H9 (cell line): ENCODE measurements around the gene CEP131. TPM values are rescaled to one million over a fixed set of nuclear protein-coding genes. Genes with fewer than 3 reads are reported as not detected.

Source experiments
- DNase-seq: peaks from one replicate; pipeline ENCODE4 v3.0.0-alpha.2; 2017
- H2AFZ ChIP-seq: one replicate; pipeline ENCODE4 v1.6.1; 2013; ENCODE audit warnings: mild to moderate bottlenecking, low read length, control low read depth, moderate library complexity
- H2AK5ac ChIP-seq: 2 replicates; pipeline ENCODE4 v1.6.1; 2013; ENCODE audit warnings: low read length, control low read depth, mixed read lengths; ENCODE audit not compliant: insufficient read length
- H2BK120ac ChIP-seq: one replicate; pipeline ENCODE4 v1.6.1; 2013; ENCODE audit warnings: low read depth, mild to moderate bottlenecking, low read length, control low read depth, inconsistent platforms; ENCODE audit not compliant: poor library complexity, severe bottlenecking
- H2BK12ac ChIP-seq: 2 replicates; pipeline ENCODE4 v1.6.1; 2013; ENCODE audit warnings: low read length, control low read depth, mixed read lengths, low read depth; ENCODE audit not compliant: insufficient read length
- H2BK15ac ChIP-seq: 2 replicates; pipeline ENCODE4 v1.6.1; 2013; ENCODE audit warnings: low read depth, low read length, control low read depth
- H2BK20ac ChIP-seq: one replicate; pipeline ENCODE4 v1.6.1; 2013; ENCODE audit warnings: low read depth, mild to moderate bottlenecking, low read length, control low read depth, inconsistent platforms; ENCODE audit not compliant: poor library complexity, severe bottlenecking
- H2BK5ac ChIP-seq: 2 replicates; pipeline ENCODE4 v1.6.1; 2013; ENCODE audit warnings: low read length, control low read depth, mixed read lengths; ENCODE audit not compliant: insufficient read length
- H3K14ac ChIP-seq: 2 replicates; pipeline ENCODE4 v1.6.1; 2013; ENCODE audit warnings: low read length, control low read depth; ENCODE audit not compliant: insufficient read depth
- H3K18ac ChIP-seq: 2 replicates; pipeline ENCODE4 v1.6.1; 2013; ENCODE audit warnings: low read depth, mild to moderate bottlenecking, mixed read lengths, low read length, control low read depth; ENCODE audit not compliant: insufficient read length
- H3K23ac ChIP-seq: 2 replicates; pipeline ENCODE4 v1.6.1; 2013; ENCODE audit warnings: low read length, control low read depth, mixed read lengths, low read depth; ENCODE audit not compliant: insufficient read length
- H3K23me2 ChIP-seq: 2 replicates; pipeline ENCODE4 v1.6.1; 2013; ENCODE audit warnings: low read depth, mild to moderate bottlenecking, mixed read lengths, low read length, control low read depth; ENCODE audit not compliant: insufficient read length, poor library complexity, severe bottlenecking
- H3K27ac ChIP-seq: 2 replicates; pipeline ENCODE4 v1.5.1; 2013; ENCODE audit warnings: low read length, control low read depth, mixed read lengths, low read depth; ENCODE audit not compliant: insufficient read length
- H3K27me3 ChIP-seq: 2 replicates; pipeline ENCODE4 v1.6.1; 2013; ENCODE audit warnings: low read length, control low read depth, inconsistent platforms; ENCODE audit not compliant: insufficient read depth
- H3K4ac ChIP-seq: 2 replicates; pipeline ENCODE4 v1.6.1; 2013; ENCODE audit warnings: low read depth, mild to moderate bottlenecking, control low read depth, inconsistent platforms, low read length, moderate library complexity
- H3K4me1 ChIP-seq: 2 replicates; pipeline ENCODE4 v1.6.1; 2013; ENCODE audit warnings: low read length, control low read depth, inconsistent platforms; ENCODE audit not compliant: insufficient read depth
- H3K4me2 ChIP-seq: 2 replicates; pipeline ENCODE4 v1.6.1; 2013; ENCODE audit warnings: low read length, control low read depth, mixed read lengths; ENCODE audit not compliant: insufficient read length, insufficient read depth
- H3K56ac ChIP-seq: 2 replicates; pipeline ENCODE4 v1.6.1; 2013; ENCODE audit warnings: low read depth, mild to moderate bottlenecking, mixed read lengths, low read length, control low read depth; ENCODE audit not compliant: insufficient read length
- H3K79me1 ChIP-seq: 2 replicates; pipeline ENCODE4 v1.6.1; 2013; ENCODE audit warnings: low read depth, mild to moderate bottlenecking, moderate library complexity, low read length, control low read depth, inconsistent platforms; ENCODE audit not compliant: insufficient read depth, poor library complexity, severe bottlenecking
- H3K79me2 ChIP-seq: 2 replicates; pipeline ENCODE4 v1.6.1; 2013; ENCODE audit warnings: low read length, control low read depth, inconsistent platforms; ENCODE audit not compliant: insufficient read depth
- H3K9ac ChIP-seq: 2 replicates; pipeline ENCODE4 v1.6.1; 2013; ENCODE audit warnings: low read length, control low read depth, mixed read lengths; ENCODE audit not compliant: insufficient read length; ENCODE audit errors: extremely low read depth
- H3K9me3 ChIP-seq: one replicate; pipeline ENCODE4 v1.6.1; 2013; ENCODE audit warnings: low read depth, low read length, inconsistent platforms; ENCODE audit not compliant: control insufficient read depth
- H3T11ph ChIP-seq: one replicate; pipeline ENCODE4 v1.6.1; 2013; ENCODE audit warnings: mild to moderate bottlenecking, low read length, control low read depth, inconsistent platforms
- H4K20me1 ChIP-seq: one replicate; pipeline ENCODE4 v1.6.1; 2013; ENCODE audit not compliant: control insufficient read depth, insufficient read length, insufficient read depth
- H4K5ac ChIP-seq: 2 replicates; pipeline ENCODE4 v1.6.1; 2013; ENCODE audit warnings: low read depth, mild to moderate bottlenecking, mixed read lengths, low read length, control low read depth; ENCODE audit not compliant: insufficient read length
- H4K8ac ChIP-seq: replicated peaks from 2 replicates; pipeline ENCODE4 v1.6.1; 2013; ENCODE audit warnings: low read length, control low read depth, mixed read lengths, low read depth; ENCODE audit not compliant: insufficient read length
- H4K91ac ChIP-seq: 2 replicates; pipeline ENCODE4 v1.6.1; 2013; ENCODE audit warnings: low read depth, mild to moderate bottlenecking, moderate library complexity, mixed read lengths, low read length, control low read depth; ENCODE audit not compliant: insufficient read length
- H3K27ac Mint-ChIP-seq, 3 experiments: 2 replicates in 2 of 3; 3 replicates in 1 of 3; pipeline ENCODE4 v1.8.0; 2020 to 2021; ENCODE audit warnings: mixed read lengths in 3 of 3, mild to moderate bottlenecking in 1 of 3, moderate library complexity in 1 of 3
- H3K27me3 Mint-ChIP-seq: 2 replicates; pipeline ENCODE4 v1.8.0; 2021; ENCODE audit warnings: low read depth, mild to moderate bottlenecking, moderate library complexity, mixed read lengths
- H3K36me3 Mint-ChIP-seq, 3 experiments: 2 replicates in 2 of 3; 3 replicates in 1 of 3; pipeline ENCODE4 v1.8.0; 2020 to 2021; ENCODE audit warnings: low read depth in 3 of 3, mixed read lengths in 3 of 3; ENCODE audit not compliant: insufficient read depth in 1 of 3
- H3K4me1 Mint-ChIP-seq, 2 experiments: 2 replicates each; pipeline ENCODE4 v1.8.0; 2020; ENCODE audit warnings: mixed read lengths in 2 of 2
- H3K4me3 Mint-ChIP-seq, 2 experiments: 2 replicates in 1 of 2; 3 replicates in 1 of 2; pipeline ENCODE4 v1.8.0; 2020 to 2021; ENCODE audit warnings: mild to moderate bottlenecking in 2 of 2, mixed read lengths in 2 of 2, moderate library complexity in 1 of 2
- H3K9me3 Mint-ChIP-seq, 2 experiments: 2 replicates in 1 of 2; 3 replicates in 1 of 2; pipeline ENCODE4 v1.8.0; 2020; ENCODE audit warnings: mild to moderate bottlenecking in 2 of 2, mixed read lengths in 2 of 2, moderate library complexity in 1 of 2
- WGBS: extraction: QIAGEN DNeasy Blood & Tissue Kit; methylation state at CpG from one replicate; pipeline ENCODE4 v1.1.7; 2013; ENCODE audit warnings: missing lambda C conversion rate, low lambda C conversion rate, mixed read lengths; ENCODE audit not compliant: insufficient read length; ENCODE audit errors: extremely low coverage; 5-methylcytosine and 5-hydroxymethylcytosine counted together
- total RNA-seq: library from RNA; stranded (reverse); gene quantifications from 2 replicates; pipeline ENCODE4 v1.2.1, GENCODE V29; 2021
- TF ChIP-seq, protein P1 (sequence below): fragments of 200-600 bp; sonication (generic); conservative IDR thresholded peaks from 3 replicates; pipeline ENCODE4 v1.8.0; 2021; ENCODE audit warnings: antibody characterized with exemption, mild to moderate bottlenecking

The CEP131 gene
- total RNA-seq, 1 experiment from 2014 or later = 16.3 TPM

DNA sequence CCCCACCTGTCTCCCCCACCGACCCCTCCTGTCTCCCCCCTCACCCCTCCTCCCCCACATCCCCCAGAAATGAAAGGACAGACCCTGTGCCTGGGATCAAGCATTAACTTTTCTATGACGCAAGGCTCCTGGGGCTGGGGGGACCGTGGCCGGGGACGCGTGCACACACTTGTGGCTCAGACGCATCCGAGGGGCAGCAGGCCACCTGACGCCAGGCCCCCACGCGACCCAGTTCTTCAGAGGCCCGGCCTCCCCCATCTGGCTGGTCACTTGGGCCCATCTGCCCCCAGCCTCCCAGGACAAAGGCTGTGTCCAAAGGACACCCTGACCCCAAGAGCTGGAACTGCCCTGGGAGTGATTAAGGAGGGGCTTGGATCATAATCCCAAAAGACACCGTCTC, 71.5 kb downstream of the CEP131 start:
- Histone ChIP-seq H3K56ac (no peak overlapping the region), H2BK5ac (no peak overlapping the region), H3K23ac (no peak overlapping the region), H3K9me3 (no peaks in the 10 kb centered on the region), H4K5ac (no peak overlapping the region), H2AFZ (no peak overlapping the region), H3T11ph (no peak overlapping the region), H3K79me1 (no peaks in the 10 kb centered on the region), H3K23me2 (no peaks in the 10 kb centered on the region), H2AK5ac (no peak overlapping the region), H3K4me2 (no peak overlapping the region), H2BK12ac (no peak overlapping the region), H2BK15ac (no peak overlapping the region), H4K91ac (no peak overlapping the region), H2BK120ac (no peak overlapping the region), H3K14ac (no peak overlapping the region), H3K18ac (no peak overlapping the region), H2BK20ac (no peak overlapping the region), H4K8ac (no peak overlapping the region), H3K27ac (no peak overlapping the region), H3K4me1 (no peaks in the 10 kb centered on the region), H4K20me1 (no peaks in the 10 kb centered on the region), H3K27me3 (no peaks in the 10 kb centered on the region), H3K4ac (no peak overlapping the region), H3K79me2 (no peaks in the 10 kb centered on the region), H3K9ac (no peak overlapping the region)
- H3K36me3 Mint-ChIP-seq = no peaks in the 10 kb centered on the region
- peaks cover 2% of the 10 kb centered on the region for H3K27me3 Mint-ChIP-seq
- no CpG with 5 or more reads among the region's 13 CpGs for WGBS
- TF ChIP-seq, protein P1, sequence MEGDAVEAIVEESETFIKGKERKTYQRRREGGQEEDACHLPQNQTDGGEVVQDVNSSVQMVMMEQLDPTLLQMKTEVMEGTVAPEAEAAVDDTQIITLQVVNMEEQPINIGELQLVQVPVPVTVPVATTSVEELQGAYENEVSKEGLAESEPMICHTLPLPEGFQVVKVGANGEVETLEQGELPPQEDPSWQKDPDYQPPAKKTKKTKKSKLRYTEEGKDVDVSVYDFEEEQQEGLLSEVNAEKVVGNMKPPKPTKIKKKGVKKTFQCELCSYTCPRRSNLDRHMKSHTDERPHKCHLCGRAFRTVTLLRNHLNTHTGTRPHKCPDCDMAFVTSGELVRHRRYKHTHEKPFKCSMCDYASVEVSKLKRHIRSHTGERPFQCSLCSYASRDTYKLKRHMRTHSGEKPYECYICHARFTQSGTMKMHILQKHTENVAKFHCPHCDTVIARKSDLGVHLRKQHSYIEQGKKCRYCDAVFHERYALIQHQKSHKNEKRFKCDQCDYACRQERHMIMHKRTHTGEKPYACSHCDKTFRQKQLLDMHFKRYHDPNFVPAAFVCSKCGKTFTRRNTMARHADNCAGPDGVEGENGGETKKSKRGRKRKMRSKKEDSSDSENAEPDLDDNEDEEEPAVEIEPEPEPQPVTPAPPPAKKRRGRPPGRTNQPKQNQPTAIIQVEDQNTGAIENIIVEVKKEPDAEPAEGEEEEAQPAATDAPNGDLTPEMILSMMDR = no peak
- H3K27ac Mint-ChIP-seq = peak overlapping the region in 2 of 3 experiments; percentile 38 to 93; a peak in 3 of 7 replicates
- H3K4me1 Mint-ChIP-seq = no peaks in the 10 kb centered on the region
- DNase-seq = no peak
- H3K4me3 Mint-ChIP-seq = no peak overlapping the region
- no peaks in the 10 kb centered on the region; a peak in 1 of 5 replicates for H3K9me3 Mint-ChIP-seq
